ENCODE data around the gene PRPS2. TPM values are rescaled to one million over a fixed set of nuclear protein-coding genes. Genes with fewer than 3 reads are reported as not detected.

Gene PRPS2
- polyA plus RNA-seq, 4 donors, result 88.9 to 129 (median 118) TPM

GRCh38 chrX:12811658-12812057 is 20.4 kb downstream of the PRPS2 start:
- no peak for DNase-seq (ENCODE audit: low read depth in 4 of 4, low spot score in 3 of 4)

- no peak for DNase-seq (ENCODE audit: low read depth in 4 of 4, low spot score in 3 of 4)
These were observed 23.2 kb downstream of the PRPS2 start for GRCh38 chrX:12814420-12814819.

DNA sequence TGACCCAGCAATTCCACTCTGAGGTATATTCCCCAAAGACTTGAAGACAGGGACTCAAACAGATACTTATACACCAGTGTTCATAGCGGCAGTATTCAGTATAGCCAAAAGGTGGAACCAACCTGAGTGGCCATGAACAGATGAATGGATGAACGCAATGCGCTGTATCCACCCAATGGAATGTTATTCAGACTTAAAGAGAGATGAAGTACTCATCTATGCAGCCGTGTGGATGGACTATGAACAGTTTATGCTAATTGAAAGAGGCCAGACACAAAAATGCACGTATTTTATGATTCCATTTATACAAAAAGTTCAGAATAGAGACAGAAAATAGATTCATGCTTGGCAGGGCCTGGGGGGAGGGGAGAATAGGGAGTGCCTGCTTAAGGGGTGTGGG is 26.3 kb downstream of the PRPS2 start:
- DNase-seq (ENCODE audit: low read depth in 4 of 4, low spot score in 3 of 4), result no peak

DNA sequence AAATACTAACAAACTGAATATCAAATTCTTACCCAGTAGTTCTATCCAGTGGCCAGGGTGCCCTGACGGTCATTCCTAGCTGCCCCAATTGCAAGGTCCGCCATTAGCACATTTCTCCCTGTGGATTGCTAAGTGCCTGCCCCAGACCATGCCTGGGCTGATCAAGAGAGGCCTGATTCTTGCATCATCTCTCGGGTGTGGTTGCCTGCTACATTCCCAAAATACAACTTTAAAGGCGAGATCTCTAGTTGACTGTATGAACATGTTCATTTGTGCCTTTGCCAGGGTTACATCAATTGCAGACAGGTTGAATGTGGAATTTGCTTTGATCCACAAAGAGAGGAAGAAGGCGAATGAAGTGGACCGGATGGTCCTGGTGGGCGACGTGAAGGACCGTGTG is 28.0 kb downstream of the PRPS2 start:
- DNase-seq (ENCODE audit: low read depth in 4 of 4, low spot score in 3 of 4), result no peak

- no peak for DNase-seq (ENCODE audit: low read depth in 4 of 4, low spot score in 3 of 4)
These were observed 29.5 kb downstream of the PRPS2 start for GRCh38 chrX:12820737-12821136.

- no peak for DNase-seq (ENCODE audit: low read depth in 4 of 4, low spot score in 3 of 4)
These were observed 33.7 kb downstream of the PRPS2 start for GRCh38 chrX:12824944-12825343.

DNA sequence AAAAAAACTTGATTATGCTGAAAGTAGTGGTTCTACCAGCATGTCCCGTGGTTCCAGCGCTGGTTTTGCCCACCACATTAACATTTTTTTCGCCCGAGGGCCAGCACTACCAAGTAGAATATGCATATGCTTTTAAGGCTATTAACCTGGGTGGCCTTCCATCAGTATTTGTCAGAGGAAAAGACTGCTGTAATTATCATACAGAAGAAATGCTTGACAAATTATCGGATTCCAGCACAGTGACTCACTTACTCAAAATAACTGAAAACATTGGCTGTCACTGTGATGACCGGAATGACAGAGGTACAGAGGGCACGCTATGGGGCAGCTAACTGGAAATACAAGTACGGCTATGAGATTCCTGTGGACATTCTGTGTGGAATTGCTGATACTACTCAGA is 34.6 kb downstream of the PRPS2 start:
- DNase-seq (ENCODE audit: low read depth in 4 of 4, low spot score in 3 of 4), result no peak

- DNase-seq (ENCODE audit: low read depth in 4 of 4, low spot score in 3 of 4), result no peak
These were observed 52.0 kb downstream of the PRPS2 start for GRCh38 chrX:12843061-12843667.

- DNase-seq (ENCODE audit: low read depth in 4 of 4, low spot score in 3 of 4), result no peak
These were observed 52.6 kb downstream of the PRPS2 start for GRCh38 chrX:12843668-12844279.

DNA sequence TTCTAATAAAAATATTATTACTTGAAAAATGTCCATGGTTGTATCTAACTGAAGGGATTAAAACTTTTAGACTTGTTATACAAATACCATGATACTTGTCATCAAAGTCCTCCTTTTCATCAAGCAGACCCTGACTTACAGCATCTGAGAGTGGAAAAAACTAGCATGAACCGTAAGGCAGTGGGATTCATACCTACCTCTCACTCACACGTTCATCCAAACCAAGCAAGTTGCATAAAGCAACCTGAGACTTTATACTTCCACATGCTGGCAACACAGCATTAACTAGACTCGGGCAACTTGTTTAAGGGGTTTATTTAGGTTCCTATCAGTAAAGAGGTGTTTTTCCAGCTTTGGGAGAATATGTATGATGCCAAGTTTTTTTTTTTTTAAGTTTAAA is 53.1 kb downstream of the PRPS2 start:
- DNase-seq (ENCODE audit: low read depth in 4 of 4, low spot score in 3 of 4), result no peak

GRCh38 chrX:12865359-12865758 is 74.1 kb downstream of the PRPS2 start:
- DNase-seq (ENCODE audit: low read depth in 4 of 4, low spot score in 3 of 4), result no peak

DNA sequence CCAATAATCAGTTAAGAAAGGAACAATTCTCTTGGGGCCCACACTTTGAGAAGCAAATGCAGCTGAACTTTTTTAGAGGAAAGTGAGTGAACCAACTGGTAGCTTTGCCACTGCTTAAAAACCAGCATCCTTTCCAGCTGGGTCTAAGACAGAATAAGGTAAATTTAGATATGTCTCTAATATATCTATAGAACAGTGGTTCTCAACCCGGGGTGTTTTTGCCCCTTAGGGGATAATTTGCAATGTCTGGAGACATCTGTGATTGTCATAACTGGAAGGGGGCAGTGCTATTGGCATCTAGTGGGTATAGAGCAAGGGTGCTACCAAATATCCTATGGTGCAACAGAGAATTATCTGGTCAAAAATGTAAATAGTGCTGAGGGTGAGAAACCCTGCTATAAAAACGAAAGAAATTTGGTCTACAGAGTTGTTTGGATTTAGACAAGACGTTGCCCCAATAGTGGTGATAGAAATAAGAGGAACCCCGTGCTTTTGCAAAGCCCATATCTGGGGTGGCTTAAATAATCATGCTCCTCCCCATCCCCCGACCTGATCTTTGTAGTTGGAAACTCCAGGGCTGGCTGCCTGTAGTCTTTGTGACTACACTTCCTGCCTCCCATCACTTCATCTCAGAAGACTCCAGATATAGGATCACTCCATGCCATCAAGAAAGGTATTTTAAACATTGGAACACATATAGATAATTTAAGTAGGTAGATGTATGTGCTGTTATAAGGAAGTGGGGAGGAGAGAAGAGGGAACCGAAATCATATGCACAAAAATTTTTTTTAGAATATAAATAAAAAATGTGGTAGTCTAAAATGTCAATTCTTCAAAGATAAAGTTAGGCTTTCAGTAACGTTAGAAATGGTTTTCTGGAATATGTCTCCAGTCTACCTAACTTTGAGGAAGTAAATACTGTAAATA is 75.5 kb downstream of the PRPS2 start, which contains the start of gene TLR7:
TSS of gene TLR7 (plus strand) at position 622 of the 927 bp plus-strand sequence. CDS start 507 bp downstream, outside the sequence.
- no peak for DNase-seq (ENCODE audit: low read depth in 4 of 4, low spot score in 3 of 4)

DNA sequence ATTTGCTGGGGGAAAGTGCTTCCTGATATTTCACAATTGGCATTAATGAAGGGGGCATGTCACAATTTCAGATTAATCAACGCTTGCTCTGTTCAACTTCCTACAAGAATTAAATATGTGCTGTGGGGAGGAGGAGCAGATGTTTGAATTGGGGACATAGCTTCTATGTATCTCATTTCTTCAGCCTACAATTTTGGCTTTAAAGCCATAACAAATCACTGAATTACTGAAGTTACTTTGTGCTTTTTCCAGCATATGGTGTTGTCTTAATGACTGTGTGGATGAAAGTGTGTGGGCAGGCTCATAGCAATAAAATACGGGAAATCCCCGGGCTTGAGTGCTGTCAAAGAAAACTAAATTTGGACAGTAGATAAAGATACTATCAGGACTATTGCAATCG is 76.5 kb downstream of the PRPS2 start:
- no peak for DNase-seq (ENCODE audit: low read depth in 4 of 4, low spot score in 3 of 4)

- DNase-seq (ENCODE audit: low read depth in 4 of 4, low spot score in 3 of 4), result no peak
These were observed 77.5 kb downstream of the PRPS2 start for GRCh38 chrX:12868747-12869146.

DNA sequence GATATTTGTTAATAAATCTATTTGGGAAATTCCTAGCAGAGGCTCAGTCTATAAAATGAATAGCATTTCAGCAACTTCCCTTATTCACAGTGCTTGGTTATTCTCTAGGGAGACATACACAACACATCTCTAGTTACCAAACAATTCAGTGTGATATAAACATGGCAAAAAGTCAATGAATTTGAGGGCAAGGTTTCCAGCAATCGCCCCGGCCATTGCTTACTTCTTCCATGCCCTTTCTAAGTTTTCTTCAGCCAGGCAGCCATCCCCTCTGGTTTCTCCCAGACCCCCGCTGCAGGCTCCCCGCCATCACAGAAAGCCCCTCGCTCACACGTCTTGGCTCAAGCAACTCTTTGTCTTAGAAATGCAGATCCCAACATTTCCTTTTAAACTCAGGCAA is 80.0 kb downstream of the PRPS2 start:
- DNase-seq (ENCODE audit: low read depth in 4 of 4, low spot score in 3 of 4), result no peak

GRCh38 chrX:12872741-12873140 is 81.5 kb downstream of the PRPS2 start:
- no peak for DNase-seq (ENCODE audit: low read depth in 4 of 4, low spot score in 3 of 4)

Other genes with a start within 250 kb of the PRPS2 start
- gene TLR7, start 75.7 kb downstream of the PRPS2 start, polyA plus RNA-seq (ENCODE audit: insufficient read length in 4 of 4), result 1 to 10 TPM in 1 of 4 donors, under 1 TPM in 3; 0.26 to 1.1 (median 0.78) TPM
- under 1 TPM; 0.17 to 0.30 (median 0.20) TPM for gene TLR8, start 115.2 kb downstream of the PRPS2 start, polyA plus RNA-seq (ENCODE audit: insufficient read length in 4 of 4)
- gene TMSB4X, start 183.7 kb downstream of the PRPS2 start, polyA plus RNA-seq (ENCODE audit: insufficient read length in 4 of 4), result 1,000 to 10,000 TPM; 2,919 to 3,338 (median 2,970) TPM